Left ventricle myocardium inferior (tissue), 1 donor: ENCODE measurements around the gene TP63. TPM values are rescaled to one million over a fixed set of nuclear protein-coding genes. Genes with fewer than 3 reads are reported as not detected.

Source experiments
- DNase-seq: peaks from one replicate; pipeline ENCODE4 v3.0.0-alpha.2; 2020
- H3K27ac ChIP-seq: fragments of 200-600 bp; replicated peaks from 2 replicates; pipeline ENCODE4 v1.8.0; 2021
- H3K27me3 ChIP-seq: fragments of 200-600 bp; 2 replicates; pipeline ENCODE4 v1.8.0; 2021; ENCODE audit warnings: low read depth
- H3K36me3 ChIP-seq: fragments of 200-600 bp; 2 replicates; pipeline ENCODE4 v1.8.0; 2021
- H3K4me1 ChIP-seq: fragments of 200-600 bp; 2 replicates; pipeline ENCODE4 v1.8.0; 2021
- H3K4me3 ChIP-seq: fragments of 200-600 bp; 2 replicates; pipeline ENCODE4 v1.8.0; 2021; ENCODE audit warnings: mild to moderate bottlenecking, moderate library complexity
- H3K9me3 ChIP-seq: fragments of 200-600 bp; replicated peaks from 2 replicates; pipeline ENCODE4 v1.8.0; 2021
- intact Hi-C: fragments of 100-400 bp; cut with micrococcal nuclease; formaldehyde crosslinking; loops from one replicate; pipeline ENCODE4 v1.11.0; 2022
- total RNA-seq: library from RNA; stranded (reverse); fragmentation: NEBNext Ultra II Directional; extraction: Animal tissue kit (Norgen Biotek cat#: 25700); gene quantifications from one replicate; pipeline ENCODE4 v1.2.1, GENCODE V29; 2021
- TF ChIP-seq, protein P1 (sequence below): fragments of 200-600 bp; IDR thresholded peaks from 2 replicates; pipeline ENCODE4 v1.8.0; 2021; ENCODE audit warnings: antibody characterized with exemption, mild to moderate bottlenecking, borderline replicate concordance
- donor health status: DM: no; HTN: yes; CAD: no; lungs with severe emphysema.

Gene TP63
- total RNA-seq, 1 donor from 2014 or later = 0.14 TPM

GRCh38 chr3:189621948-189622603 lies 9.1 kb upstream of the TP63 start:
- no peaks in the 10 kb centered on the region for H3K4me1 ChIP-seq
- TF ChIP-seq, protein P1, sequence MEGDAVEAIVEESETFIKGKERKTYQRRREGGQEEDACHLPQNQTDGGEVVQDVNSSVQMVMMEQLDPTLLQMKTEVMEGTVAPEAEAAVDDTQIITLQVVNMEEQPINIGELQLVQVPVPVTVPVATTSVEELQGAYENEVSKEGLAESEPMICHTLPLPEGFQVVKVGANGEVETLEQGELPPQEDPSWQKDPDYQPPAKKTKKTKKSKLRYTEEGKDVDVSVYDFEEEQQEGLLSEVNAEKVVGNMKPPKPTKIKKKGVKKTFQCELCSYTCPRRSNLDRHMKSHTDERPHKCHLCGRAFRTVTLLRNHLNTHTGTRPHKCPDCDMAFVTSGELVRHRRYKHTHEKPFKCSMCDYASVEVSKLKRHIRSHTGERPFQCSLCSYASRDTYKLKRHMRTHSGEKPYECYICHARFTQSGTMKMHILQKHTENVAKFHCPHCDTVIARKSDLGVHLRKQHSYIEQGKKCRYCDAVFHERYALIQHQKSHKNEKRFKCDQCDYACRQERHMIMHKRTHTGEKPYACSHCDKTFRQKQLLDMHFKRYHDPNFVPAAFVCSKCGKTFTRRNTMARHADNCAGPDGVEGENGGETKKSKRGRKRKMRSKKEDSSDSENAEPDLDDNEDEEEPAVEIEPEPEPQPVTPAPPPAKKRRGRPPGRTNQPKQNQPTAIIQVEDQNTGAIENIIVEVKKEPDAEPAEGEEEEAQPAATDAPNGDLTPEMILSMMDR = no peak
- no peaks in the 10 kb centered on the region for H3K36me3 ChIP-seq
- no peak overlapping the region for H3K27ac ChIP-seq
- no peaks in the 10 kb centered on the region for H3K27me3 ChIP-seq
- no peak for DNase-seq
- intact Hi-C loops = no loop called here
- no peak overlapping the region for H3K4me3 ChIP-seq
- no peaks in the 10 kb centered on the region for H3K9me3 ChIP-seq

GRCh38 chr3:189622629-189623028 lies 8.6 kb upstream of the TP63 start:
- no peak overlapping the region for H3K4me3 ChIP-seq
- intact Hi-C loops = no loop called here
- H3K36me3 ChIP-seq = no peaks in the 10 kb centered on the region

DNA sequence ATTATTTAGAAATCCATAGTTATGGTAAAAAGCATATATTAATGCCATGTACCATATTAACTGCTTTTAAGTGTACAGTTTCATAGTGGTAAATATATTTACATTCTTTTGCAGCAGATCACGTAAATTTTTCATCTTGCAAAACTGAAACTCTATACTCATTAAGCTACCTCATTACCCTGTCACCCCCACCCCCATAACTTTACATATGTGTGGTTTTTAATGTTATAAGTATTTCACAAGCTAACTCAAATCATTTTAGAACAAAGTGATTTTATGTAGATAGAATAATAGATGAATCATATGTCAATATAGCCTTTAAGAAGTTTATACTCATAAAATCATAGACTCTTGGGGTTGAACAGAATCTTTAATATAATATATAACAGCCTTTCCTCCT lies 7.1 kb upstream of the TP63 start:
- no peak overlapping the region for H3K4me3 ChIP-seq
- no peaks in the 10 kb centered on the region for H3K27me3 ChIP-seq
- no peaks in the 10 kb centered on the region for H3K9me3 ChIP-seq
- TF ChIP-seq, protein P1 = no peak
- no peaks in the 10 kb centered on the region for H3K36me3 ChIP-seq
- no peak for DNase-seq
- intact Hi-C loops = no loop called here
- H3K4me1 ChIP-seq = peaks cover 1% of the 10 kb centered on the region
- no peak overlapping the region for H3K27ac ChIP-seq

More at GRCh38 chr3:189622629-189623028, 8.6 kb upstream of the TP63 start:
- DNase-seq = no peak
- no peaks in the 10 kb centered on the region for H3K9me3 ChIP-seq
- TF ChIP-seq, protein P1 = no peak
- H3K4me1 ChIP-seq = no peaks in the 10 kb centered on the region
- no peak overlapping the region for H3K27ac ChIP-seq
- H3K27me3 ChIP-seq = no peaks in the 10 kb centered on the region

GRCh38 chr3:189625071-189625470 lies 6.1 kb upstream of the TP63 start:
- Histone ChIP-seq H3K36me3 (no peaks in the 10 kb centered on the region), H3K9me3 (no peaks in the 10 kb centered on the region), H3K4me1 (peaks cover 11% of the 10 kb centered on the region), H3K27me3 (no peaks in the 10 kb centered on the region), H3K4me3 (no peak overlapping the region), H3K27ac (no peak overlapping the region)
- TF ChIP-seq, protein P1 = no peak
- intact Hi-C loops = no loop called here
- no peak for DNase-seq

DNA sequence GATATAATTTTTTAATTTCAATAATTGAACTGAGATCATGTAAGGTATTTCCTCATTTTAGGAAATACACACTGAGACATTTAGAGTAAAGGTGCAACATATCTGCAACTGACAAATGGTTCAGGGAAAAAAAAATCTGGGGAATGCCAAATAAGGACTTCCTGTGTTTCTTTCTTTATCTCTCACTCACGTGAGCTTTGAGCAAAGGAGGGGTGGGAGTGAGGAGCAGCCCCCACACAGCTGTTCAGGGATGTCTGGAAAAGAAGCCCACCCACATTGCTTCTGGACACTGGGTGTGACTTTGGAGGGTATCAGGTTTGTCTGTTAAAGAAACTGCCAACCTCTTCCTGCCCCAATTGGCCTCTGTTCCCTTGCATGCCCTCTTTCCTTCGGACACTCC lies 5.6 kb upstream of the TP63 start:
- Histone ChIP-seq H3K27me3 (no peaks in the 10 kb centered on the region), H3K27ac (no peak overlapping the region), H3K9me3 (no peaks in the 10 kb centered on the region), H3K36me3 (no peaks in the 10 kb centered on the region), H3K4me1 (peaks cover 16% of the 10 kb centered on the region), H3K4me3 (no peak overlapping the region)
- TF ChIP-seq, protein P1 = no peak
- no peak for DNase-seq
- intact Hi-C loops = no loop called here
